ENCODE measurements around the gene C21orf58.

Gene C21orf58

GRCh38 chr21:46354046-46354445 lies 30.4 kb upstream of the C21orf58 start:
- no peak for DNase-seq (ENCODE audit: low read depth in 2 of 2, low spot score in 1 of 2)

- DNase-seq (ENCODE audit: low read depth in 2 of 2, low spot score in 1 of 2), result no peak
These were observed 29.2 kb upstream of the C21orf58 start for GRCh38 chr21:46352913-46353312.

GRCh38 chr21:46352164-46352515 lies 28.5 kb upstream of the C21orf58 start:
- no peak for DNase-seq (ENCODE audit: low read depth in 2 of 2, low spot score in 1 of 2)

GRCh38 chr21:46351476-46352163 lies 27.9 kb upstream of the C21orf58 start:
- DNase-seq (ENCODE audit: low read depth in 2 of 2, low spot score in 1 of 2), result no peak

- no peak for DNase-seq (ENCODE audit: low read depth in 2 of 2, low spot score in 1 of 2)
These were observed 27.3 kb upstream of the C21orf58 start for GRCh38 chr21:46350981-46351380.

- no peak for DNase-seq (ENCODE audit: low read depth in 2 of 2, low spot score in 1 of 2)
These were observed 26.9 kb upstream of the C21orf58 start for GRCh38 chr21:46350571-46350970.

- DNase-seq (ENCODE audit: low read depth in 2 of 2, low spot score in 1 of 2), result no peak
These were observed 25.6 kb upstream of the C21orf58 start for GRCh38 chr21:46349134-46349760.

- no peak for DNase-seq (ENCODE audit: low read depth in 2 of 2, low spot score in 1 of 2)
These were observed 24.2 kb upstream of the C21orf58 start for GRCh38 chr21:46347791-46348381.

GRCh38 chr21:46347203-46347550 lies 23.5 kb upstream of the C21orf58 start:
- DNase-seq (ENCODE audit: low read depth in 2 of 2, low spot score in 1 of 2), result no peak

GRCh38 chr21:46346296-46347202 lies 22.9 kb upstream of the C21orf58 start:
- DNase-seq (ENCODE audit: low read depth in 2 of 2, low spot score in 1 of 2), result no peak

- DNase-seq (ENCODE audit: low read depth in 2 of 2, low spot score in 1 of 2), result no peak
These were observed 22.2 kb upstream of the C21orf58 start for GRCh38 chr21:46345861-46346260.

- no peak for DNase-seq (ENCODE audit: low read depth in 2 of 2, low spot score in 1 of 2)
These were observed 20.7 kb upstream of the C21orf58 start for GRCh38 chr21:46344219-46344915.

GRCh38 chr21:46340998-46341397 lies 17.3 kb upstream of the C21orf58 start:
- DNase-seq (ENCODE audit: low read depth in 2 of 2, low spot score in 1 of 2), result no peak

- no peak for DNase-seq (ENCODE audit: low read depth in 2 of 2, low spot score in 1 of 2)
These were observed 12.9 kb upstream of the C21orf58 start for GRCh38 chr21:46336603-46337002.

- no peak for DNase-seq (ENCODE audit: low read depth in 2 of 2, low spot score in 1 of 2)
These were observed 10.9 kb upstream of the C21orf58 start for GRCh38 chr21:46334351-46335140.

GRCh38 chr21:46329796-46330195 lies 6.1 kb upstream of the C21orf58 start:
- no peak for DNase-seq (ENCODE audit: low read depth in 2 of 2, low spot score in 1 of 2)

- DNase-seq (ENCODE audit: low read depth in 2 of 2, low spot score in 1 of 2), result no peak
These were observed 4.5 kb upstream of the C21orf58 start for GRCh38 chr21:46328151-46328550.

- no peak for DNase-seq (ENCODE audit: low read depth in 2 of 2, low spot score in 1 of 2)
These were observed 4.0 kb upstream of the C21orf58 start for GRCh38 chr21:46327711-46328110.

GRCh38 chr21:46326110-46326703 lies 2.5 kb upstream of the C21orf58 start:
- no peak for DNase-seq (ENCODE audit: low read depth in 2 of 2, low spot score in 1 of 2)

Measured in stimulated activated CD8-positive, alpha-beta memory T cell treated with anti-CD3 and anti-CD28 coated beads, Interleukin-4, amount 100 ng/mL, for 4 hours (primary cell).